K562 (cell line): ENCODE results near the gene ZNF441. TPM values are rescaled to one million over a fixed set of nuclear protein-coding genes. Genes with fewer than 3 reads are reported as not detected.

Experiments
- CHCHD3 ChIP-seq: fragments of 250-450 bp; sonication (Bioruptor Pico); IDR thresholded peaks from 2 replicates; pipeline ENCODE4 v2.1.2; 2022; ENCODE audit warnings: mild to moderate bottlenecking
- HES1 ChIP-seq: fragments of 450-650 bp; IDR thresholded peaks from 2 replicates; pipeline ENCODE4 v1.6.1; 2016; ENCODE audit warnings: low read depth, mild to moderate bottlenecking, moderate library complexity
- MED1 ChIP-seq: sonication (generic); formaldehyde crosslinking; IDR thresholded peaks from 2 replicates; pipeline ENCODE4 v1.8.1; 2023; ENCODE audit warnings: missing genetic modification reagents, borderline replicate concordance
- MXI1 ChIP-seq: IDR thresholded peaks from 2 replicates; pipeline ENCODE4 v1.6.1; 2011; ENCODE audit warnings: low read depth, mild to moderate bottlenecking, improper control_type of control experiment, low read length
- REST ChIP-seq, 2 experiments: fragments of 450-650 bp; formaldehyde crosslinking in 1 of 2; IDR thresholded peaks; 2 replicates each; pipeline versions ENCODE4 v1.4.0 to v1.6.1; 2014 to 2020; ENCODE audit warnings: mild to moderate bottlenecking in 2 of 2, borderline replicate concordance in 1 of 2, low read depth in 1 of 2
- SP1 ChIP-seq: sonication (generic); formaldehyde crosslinking; IDR thresholded peaks from 2 replicates; pipeline ENCODE4 v1.8.1; 2022; ENCODE audit warnings: mild to moderate bottlenecking, missing genetic modification reagents
- TGIF2 ChIP-seq: sonication (generic); formaldehyde crosslinking; IDR thresholded peaks from 2 replicates; pipeline ENCODE4 v1.8.1; 2022; ENCODE audit warnings: mild to moderate bottlenecking, missing genetic modification reagents, moderate library complexity
- THRAP3 ChIP-seq: fragments of 450-650 bp; IDR thresholded peaks from 2 replicates; pipeline ENCODE4 v1.6.1; 2016; ENCODE audit warnings: mild to moderate bottlenecking, inconsistent platforms, borderline replicate concordance
- YBX1 ChIP-seq: fragments of 450-650 bp; IDR thresholded peaks from 2 replicates; pipeline ENCODE4 v1.7.1; 2016; ENCODE audit warnings: mild to moderate bottlenecking
- ZNF407 ChIP-seq: fragments of 450-650 bp; IDR thresholded peaks from 2 replicates; pipeline ENCODE4 v1.6.1; 2016; ENCODE audit warnings: low read depth
- ZNF41 ChIP-seq: fragments of 250-450 bp; sonication (Bioruptor Pico); conservative IDR thresholded peaks from 2 replicates; pipeline ENCODE4 v1.4.0; 2020; ENCODE audit warnings: mild to moderate bottlenecking
- polyA plus RNA-seq, 8 experiments: library from polyadenylated mRNA; depleted of rRNA in 4 of 8; stranded (reverse) in 5 of 8; unstranded in 3 of 8; fragments of >200 nt; fragmentation: Nextera tagmentation in 2 of 8; fragmentation: Illumina TruSeq in 1 of 8; extraction: Ambion mirVana in 2 of 8; extraction: Trizol in 1 of 8; gene quantifications; 2 replicates each; pipeline versions ENCODE4 v1.2.1 to v1.2.3, GENCODE V29; 2011 to 2014; ENCODE audit warnings: inconsistent platforms in 1 of 8, missing spikeins in 1 of 8
- total RNA-seq, 7 experiments: library from RNA; depleted of rRNA in 6 of 7; stranded (reverse); fragments of >200 nt in 6 of 7; fragmentation: Illumina TruSeq in 2 of 7; extraction: Trizol in 2 of 7; gene quantifications; 2 replicates each; pipeline versions ENCODE4 v1.2.1 to v1.2.3, GENCODE V29; 2011 to 2021; ENCODE audit warnings: low replicate concordance in 1 of 7

The ZNF441 gene
- total and polyA plus RNA-seq, 9 of the 15 experiments (the other 6 are each of a cell fraction or from before 2014, with no cell fraction given), result 1.9 to 14.0 (median 7.8) TPM

- TF ChIP-seq ZNF407, result no peak
- TF ChIP-seq TGIF2, result no peak
- peak; percentile 76; the same call in 1 of the 2 replicates for TF ChIP-seq CHCHD3 (CRISPR knock-in tag)
- TF ChIP-seq SP1 (CRISPR knock-in tag), result peak; percentile 96
- no peak for TF ChIP-seq ZNF41 (CRISPR knock-in tag)
- TF ChIP-seq MXI1, result no peak
- TF ChIP-seq REST (IDR thresholded peaks at IDR 0.05; ENCODE audit: borderline replicate concordance), result peak; percentile 56
- TF ChIP-seq REST (CRISPR knock-in tag; IDR thresholded peaks at IDR 0.05; ENCODE audit: low read depth), result 0 out of 2 replicates have a peak, but pooled peaks have one; percentile 54
- no peak for TF ChIP-seq YBX1
- TF ChIP-seq HES1, result no peak
- no peak for TF ChIP-seq THRAP3
- no peak for TF ChIP-seq MED1
These were observed 47.4 kb downstream of the ZNF441 start, which contains the start of gene ZNF440 (continued) for GRCh38 chr19:11814029-11814699.
